NK-92 (cell line): Measurements from ENCODE around the gene ALDH8A1.

ENCODE experiments used
- DNase-seq: peaks from one replicate; lab custom pipeline; 2025; ENCODE audit not compliant: unreplicated experiment; lab: John Stamatoyannopoulos, UW

The ALDH8A1 gene

GRCh38 chr6:134951494-134952263 lies 1.8 kb upstream of the ALDH8A1 start:
- no peak for DNase-seq

DNA sequence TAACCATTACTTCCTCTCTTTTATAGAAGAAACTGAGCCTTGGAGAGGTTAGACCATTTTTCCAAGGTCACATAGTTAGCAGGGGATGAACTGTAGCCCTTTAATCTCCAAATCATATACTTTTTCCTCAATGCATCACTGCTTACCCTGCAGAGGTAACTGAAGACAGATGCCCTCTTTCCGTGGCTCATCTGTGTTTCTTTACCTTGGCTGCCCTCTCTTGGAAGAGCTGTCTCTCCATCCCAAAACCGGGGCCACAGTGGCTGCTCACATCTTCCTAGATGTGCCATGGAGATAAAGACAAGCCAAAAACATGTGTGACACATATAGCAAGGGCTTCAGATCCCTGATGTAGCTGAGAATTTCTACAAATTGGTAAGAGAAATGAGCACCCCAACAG lies 581 bp upstream of the ALDH8A1 start:
- no peak for DNase-seq

- no peak for DNase-seq
These were observed 1.2 kb downstream of the ALDH8A1 start for GRCh38 chr6:134948691-134949090.

DNA sequence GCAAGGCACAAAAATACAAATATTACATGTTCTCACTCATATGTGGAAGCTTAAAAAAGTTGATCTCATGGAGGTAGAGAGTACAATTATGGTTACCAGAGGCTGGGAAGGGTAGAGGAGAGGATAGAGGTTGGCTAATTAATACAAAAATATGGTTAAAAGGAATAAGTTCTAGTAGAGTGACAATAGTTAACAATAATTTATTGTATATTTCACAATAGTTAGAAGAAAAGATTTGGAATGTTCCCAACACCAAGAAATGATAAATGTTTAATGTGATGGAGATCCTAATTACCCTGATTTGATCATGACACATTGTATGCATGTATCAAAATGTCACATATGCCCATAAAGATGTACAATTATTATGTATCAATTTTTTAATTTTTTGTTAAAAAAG lies 1.8 kb downstream of the ALDH8A1 start:
- no peak for DNase-seq

- no peak for DNase-seq
These were observed 4.9 kb downstream of the ALDH8A1 start for GRCh38 chr6:134945045-134945444.

DNA sequence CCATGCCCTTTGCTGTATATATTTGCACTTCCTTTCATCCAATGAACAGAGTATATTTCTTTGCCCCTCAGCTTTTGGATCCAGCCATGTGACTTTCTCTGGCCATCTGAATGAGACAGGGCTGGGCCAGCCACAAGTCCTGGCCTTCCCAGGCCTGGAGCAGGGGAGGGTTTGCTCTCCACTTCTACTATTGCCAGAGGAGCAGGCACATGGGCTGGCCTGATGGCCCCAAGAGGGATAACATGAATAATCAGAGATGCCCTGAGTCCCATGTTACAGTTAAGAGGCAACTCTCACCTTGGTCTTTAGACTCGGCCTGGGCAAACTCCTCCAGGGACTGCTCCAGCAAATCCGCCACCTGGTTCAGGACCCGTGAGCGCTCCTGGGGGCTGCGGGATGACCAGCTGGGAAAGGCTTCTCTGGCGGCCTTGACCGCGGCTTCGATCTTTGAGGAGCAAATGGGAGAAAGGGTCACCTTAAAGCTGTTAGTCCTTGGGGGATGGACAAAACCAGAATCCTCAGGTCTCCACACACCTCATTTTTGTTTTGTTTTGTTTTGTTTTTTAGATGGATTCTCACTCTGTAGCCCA lies 6.3 kb downstream of the ALDH8A1 start:
- DNase-seq, result no peak

GRCh38 chr6:134938896-134939295 lies 11.0 kb downstream of the ALDH8A1 start:
- DNase-seq, result no peak

GRCh38 chr6:134937426-134937825 lies 12.5 kb downstream of the ALDH8A1 start:
- no peak for DNase-seq

GRCh38 chr6:134936931-134937330 lies 13.0 kb downstream of the ALDH8A1 start:
- no peak for DNase-seq

DNA sequence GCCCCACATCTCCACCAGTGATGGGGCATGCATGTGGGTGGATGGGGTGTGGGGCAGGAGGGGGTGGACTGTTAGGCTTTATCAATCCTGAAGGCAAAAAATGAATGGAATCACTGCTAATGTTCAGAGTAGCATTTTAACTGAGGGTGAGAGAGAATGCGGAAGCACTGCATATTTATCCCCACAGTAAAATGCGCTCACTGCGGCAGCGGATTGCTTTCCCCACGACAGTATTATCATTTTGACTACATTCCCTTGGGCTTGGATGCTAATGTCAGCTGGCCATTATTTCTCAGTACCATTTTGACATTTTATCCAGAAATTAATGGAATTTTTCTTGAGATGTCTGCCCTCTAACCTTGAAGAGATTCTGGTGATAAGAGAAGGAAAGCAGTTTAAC lies 13.4 kb downstream of the ALDH8A1 start:
- no peak for DNase-seq

DNA sequence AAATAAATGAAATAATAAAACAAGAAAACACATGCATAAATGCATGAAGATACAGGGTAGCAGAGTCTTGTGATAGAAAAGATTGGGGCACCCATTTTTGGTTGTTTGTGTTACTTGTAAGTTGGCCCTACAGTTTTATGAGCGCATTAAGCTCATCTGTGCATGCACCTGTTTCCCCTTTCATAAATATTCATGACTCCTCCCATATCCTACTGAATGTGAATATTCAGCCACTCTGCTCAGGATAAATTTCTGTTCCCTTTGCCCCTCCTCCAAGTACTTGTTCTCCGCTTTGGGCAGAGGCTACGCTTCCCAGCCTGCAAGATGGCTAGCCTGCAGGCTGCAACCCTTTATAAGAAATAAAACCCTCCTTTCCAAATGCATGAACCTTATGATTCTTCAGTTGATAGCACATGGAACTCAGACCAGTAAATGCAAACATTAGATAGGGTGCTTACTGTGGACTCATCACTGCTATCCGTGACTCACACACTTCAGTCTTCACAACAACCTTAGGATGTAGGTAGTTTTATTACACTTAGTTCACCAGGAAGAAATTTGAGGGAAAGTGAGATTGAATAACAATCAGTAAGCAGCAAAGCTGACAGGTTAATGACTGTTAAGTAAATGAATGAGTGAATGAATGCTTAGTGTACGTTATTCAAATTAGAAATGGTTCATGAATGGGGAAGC lies 15.0 kb downstream of the ALDH8A1 start:
- DNase-seq, result no peak

- DNase-seq, result no peak
These were observed 17.1 kb downstream of the ALDH8A1 start for GRCh38 chr6:134932535-134933470.

GRCh38 chr6:134932098-134932497 lies 17.8 kb downstream of the ALDH8A1 start:
- no peak for DNase-seq

- DNase-seq, result no peak
These were observed 19.4 kb downstream of the ALDH8A1 start for GRCh38 chr6:134930463-134930862.

- DNase-seq, result no peak
These were observed 21.6 kb downstream of the ALDH8A1 start for GRCh38 chr6:134928151-134928900.

GRCh38 chr6:134925800-134926199 lies 24.1 kb downstream of the ALDH8A1 start:
- no peak for DNase-seq

GRCh38 chr6:134921721-134922261 lies 28.1 kb downstream of the ALDH8A1 start:
- no peak for DNase-seq

DNA sequence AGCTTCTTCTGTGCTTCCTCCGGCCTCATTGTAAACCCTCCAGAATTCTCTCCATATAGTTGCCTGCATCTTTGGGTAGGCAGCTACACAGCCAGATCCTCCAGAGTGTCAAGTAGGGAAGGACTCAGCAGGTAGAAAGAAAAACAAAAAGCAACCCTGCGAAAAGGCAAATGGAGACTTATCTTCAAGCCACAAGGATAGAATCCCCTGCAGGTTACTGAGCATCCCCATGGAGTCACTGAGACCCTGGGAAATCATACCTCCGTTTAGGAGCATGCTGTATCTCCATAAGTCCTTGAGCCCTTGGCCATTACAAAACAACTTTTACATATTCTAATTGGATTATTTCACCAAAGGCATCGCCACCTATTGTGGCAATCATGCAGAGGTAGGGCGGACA lies 28.6 kb downstream of the ALDH8A1 start:
- no peak for DNase-seq

DNA sequence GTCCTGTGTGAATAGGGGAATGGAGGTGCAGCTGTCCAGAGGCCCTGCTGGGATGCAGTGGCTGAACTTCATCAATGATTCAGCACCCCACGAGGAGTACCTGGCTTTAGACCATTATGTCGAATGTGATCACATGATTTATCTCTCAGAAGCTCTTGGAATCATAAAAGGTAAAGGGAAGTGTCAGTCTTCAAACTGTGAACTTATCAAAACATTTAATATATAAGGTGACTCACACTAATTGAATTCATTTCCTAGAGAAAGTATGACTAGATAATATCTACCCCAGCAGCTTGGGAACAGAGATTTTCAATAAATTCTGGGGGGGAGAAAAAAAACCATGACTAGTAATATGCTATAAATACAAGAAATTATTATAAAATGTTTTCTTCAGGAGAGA lies 29.5 kb downstream of the ALDH8A1 start:
- no peak for DNase-seq

DNA sequence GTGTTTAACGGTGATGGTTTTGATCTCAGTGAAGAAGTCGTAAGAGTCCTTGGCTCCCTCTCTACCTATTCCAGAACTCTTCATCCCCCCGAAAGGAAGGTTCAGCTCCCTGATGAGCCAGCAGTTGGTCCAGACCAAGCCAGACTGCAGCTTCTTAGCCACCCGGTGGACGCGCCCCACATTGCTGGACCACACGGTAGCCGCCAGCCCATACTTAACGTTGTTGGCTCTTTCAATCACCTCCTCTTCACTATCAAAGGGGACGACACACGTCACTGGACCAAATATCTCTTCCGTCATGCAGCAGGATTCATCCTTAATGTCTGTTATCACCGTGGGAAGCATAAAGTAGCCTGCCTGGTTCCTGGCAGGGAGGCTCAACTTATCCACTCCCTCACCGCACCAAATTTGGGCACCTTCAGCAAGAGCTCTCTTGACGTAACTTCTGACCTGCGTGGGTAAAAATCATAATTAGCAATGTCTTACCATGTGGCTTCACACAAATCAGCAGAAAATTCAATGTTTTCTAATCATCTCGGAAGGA lies 31.4 kb downstream of the ALDH8A1 start:
- no peak for DNase-seq
